GM20431 (cell line): ENCODE measurements around the gene ZNF20.

ENCODE experiments used
- in situ Hi-C: fragments of 300-500 bp; cut with MseI, MboI; formaldehyde crosslinking; loops from one replicate; pipeline ENCODE4 v1.15.0; 2020; ENCODE audit warnings: low sequenced_read_pairs; ENCODE audit not compliant: unreplicated experiment

The ZNF20 gene

GRCh38 chr19:12139885-12140544 lies at the start of gene ZNF20:
Gene ZNF20 (minus strand): TSS chr19:12140350. CDS start chr19:12140182, 168 bp downstream.
- in situ Hi-C loops: no loop called here

- in situ Hi-C loops: no loop called here
These were observed 47.5 kb upstream of the ZNF20 start for GRCh38 chr19:12187625-12188024.

GRCh38 chr19:12180377-12180776 lies 40.2 kb upstream of the ZNF20 start:
- in situ Hi-C loops: no loop called here

DNA sequence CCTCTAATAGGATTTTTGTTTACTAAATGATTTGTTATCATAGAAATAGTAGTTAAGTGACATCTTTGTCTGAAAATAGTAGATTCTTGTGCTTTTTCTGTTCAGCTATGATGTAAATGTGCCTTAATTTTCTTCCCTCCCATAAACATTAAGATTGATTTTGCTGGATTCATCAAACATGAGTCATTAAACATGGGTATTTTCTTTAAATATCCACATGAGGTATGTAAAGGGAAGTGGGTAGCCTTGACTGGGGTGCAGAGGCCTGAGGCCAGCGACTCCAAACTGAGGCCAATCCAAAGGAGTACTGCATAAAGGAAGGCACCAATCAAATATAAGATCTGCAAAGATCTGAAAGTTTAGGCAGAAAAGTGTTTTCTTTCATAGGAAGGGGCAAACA lies 26.5 kb upstream of the ZNF20 start:
- in situ Hi-C loops: no loop called here

- in situ Hi-C loops: no loop called here
These were observed 23.7 kb upstream of the ZNF20 start for GRCh38 chr19:12163826-12164225.

GRCh38 chr19:12162882-12163806 lies 23.0 kb upstream of the ZNF20 start, which contains the start of gene ZNF136:
Gene ZNF136 (plus strand): TSS chr19:12163096. CDS start chr19:12163204, 108 bp downstream.
- in situ Hi-C loops: no loop called here

GRCh38 chr19:12162513-12162881 lies 22.3 kb upstream of the ZNF20 start:
- in situ Hi-C loops: no loop called here

GRCh38 chr19:12159773-12160414 lies 19.7 kb upstream of the ZNF20 start:
- in situ Hi-C loops: no loop called here

- in situ Hi-C loops: no loop called here
These were observed 16.3 kb upstream of the ZNF20 start, which contains the start of gene ZNF625 for GRCh38 chr19:12156223-12157058. Gene ZNF625 (minus strand): TSS chr19:12156734. CDS start chr19:12156558, 176 bp downstream.

- in situ Hi-C loops: no loop called here
These were observed 15.2 kb upstream of the ZNF20 start for GRCh38 chr19:12155324-12155860.

DNA sequence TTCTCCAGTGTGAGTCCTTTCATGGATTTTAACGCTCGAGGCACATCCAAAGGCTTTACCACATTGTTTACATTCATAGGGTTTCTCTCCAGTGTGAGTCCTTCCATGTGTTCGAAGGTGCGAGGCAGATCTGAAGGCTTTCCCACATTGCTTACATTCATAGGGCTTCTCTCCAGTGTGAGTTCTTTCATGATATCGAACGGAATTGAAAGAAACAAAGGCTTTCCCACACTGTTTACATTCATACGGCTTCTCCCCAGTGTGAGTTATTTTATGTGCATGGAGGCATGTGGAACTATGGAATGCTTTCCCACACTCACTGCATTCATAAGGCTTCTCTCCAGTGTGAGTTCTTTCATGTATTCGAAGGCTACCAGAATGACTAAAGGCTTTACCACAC lies 5.2 kb upstream of the ZNF20 start:
- in situ Hi-C loops: no loop called here

DNA sequence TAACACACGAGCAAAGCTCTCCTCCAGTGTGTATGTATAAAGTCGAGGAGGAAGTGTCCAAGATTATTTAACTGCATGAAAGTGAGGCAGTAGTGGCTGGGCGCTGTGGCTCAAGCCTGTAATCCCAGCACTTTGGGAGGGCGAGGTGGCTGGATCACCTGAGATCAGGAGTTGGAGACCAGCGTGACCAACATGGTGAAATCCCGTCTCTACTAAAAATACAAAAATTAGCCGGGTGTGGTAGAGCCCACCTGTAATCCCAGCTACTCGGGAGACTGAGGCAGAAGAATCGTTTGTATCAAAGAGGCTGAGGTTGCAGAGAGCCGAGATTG lies 1.2 kb upstream of the ZNF20 start:
- in situ Hi-C loops: no loop called here

DNA sequence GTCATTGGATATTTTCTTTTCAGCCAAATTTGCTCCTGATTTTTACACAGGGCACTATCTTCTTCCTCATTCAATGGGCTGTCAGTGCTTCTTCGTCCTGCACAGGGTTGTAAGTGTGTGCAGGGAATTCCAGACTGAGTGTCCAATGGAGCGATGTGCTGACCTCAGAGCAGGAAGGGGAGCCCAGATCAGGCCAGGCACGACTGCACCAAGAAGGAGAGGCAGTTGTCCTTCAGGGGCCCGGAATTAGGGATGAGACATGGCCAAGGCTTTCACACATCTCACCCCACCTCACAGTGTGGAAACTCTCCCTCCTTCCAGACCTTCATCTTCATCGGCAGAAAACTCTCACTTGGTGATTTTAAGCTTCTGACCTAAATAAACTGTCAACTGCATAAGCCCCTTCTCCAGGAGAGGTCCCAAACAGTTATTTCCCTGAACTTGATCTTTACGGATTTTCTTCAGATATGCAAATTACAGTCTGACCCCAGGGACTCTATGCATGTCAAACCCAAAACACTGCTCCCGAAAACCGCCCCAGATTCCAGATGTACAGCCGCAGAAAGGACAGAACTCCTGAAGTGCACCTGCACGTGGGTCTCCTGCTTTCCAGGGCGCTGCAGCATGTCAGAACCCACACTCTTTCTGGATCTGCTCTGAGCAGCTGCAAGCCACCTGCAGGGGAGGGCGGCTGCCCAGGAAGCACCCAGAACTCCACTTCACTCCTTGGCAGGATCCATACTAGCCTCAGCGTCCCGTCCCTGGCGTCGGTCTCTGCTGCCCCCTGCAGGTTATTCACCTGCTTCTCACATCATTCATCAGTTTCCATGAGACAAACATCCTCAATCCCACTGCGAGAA lies 625 bp upstream of the ZNF20 start:
- in situ Hi-C loops: no loop called here

GRCh38 chr19:12139269-12139668 lies 881 bp downstream of the ZNF20 start:
- in situ Hi-C loops: no loop called here

DNA sequence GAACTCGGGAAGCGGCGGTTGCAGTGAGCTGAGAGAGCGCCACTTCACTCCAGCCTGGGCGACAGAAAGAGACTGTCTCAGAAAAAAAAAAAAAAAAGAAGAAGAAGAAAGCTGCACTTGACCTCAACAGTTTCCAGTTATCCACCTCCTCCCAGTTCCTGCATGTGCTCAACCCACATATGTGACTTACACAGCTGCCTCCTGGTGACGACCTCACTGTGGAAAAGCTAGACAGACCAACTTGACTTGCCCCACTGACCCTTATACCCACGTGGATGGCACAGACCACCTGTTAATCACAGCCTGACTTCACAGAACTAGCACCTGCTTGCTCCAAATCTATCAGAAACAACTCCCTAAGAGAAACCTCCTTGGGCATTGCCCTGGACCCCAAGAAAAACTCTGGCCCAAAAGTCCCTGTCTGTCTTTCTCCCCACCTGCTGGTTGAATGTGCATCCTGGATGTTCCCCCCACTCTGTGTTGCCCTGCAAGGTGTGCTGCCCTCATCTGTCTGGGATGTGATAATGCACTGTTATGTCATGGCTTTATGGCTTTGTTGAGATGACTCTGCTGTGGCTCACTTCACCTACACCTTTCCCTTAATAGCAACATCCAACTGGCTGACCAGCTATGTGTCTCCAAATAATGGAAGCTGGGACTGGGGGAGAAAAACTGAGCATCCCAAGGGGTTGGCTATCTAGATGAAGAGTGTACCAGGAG lies 2.8 kb downstream of the ZNF20 start:
- in situ Hi-C loops: no loop called here

GRCh38 chr19:12133069-12133468 lies 7.1 kb downstream of the ZNF20 start:
- in situ Hi-C loops: no loop called here

DNA sequence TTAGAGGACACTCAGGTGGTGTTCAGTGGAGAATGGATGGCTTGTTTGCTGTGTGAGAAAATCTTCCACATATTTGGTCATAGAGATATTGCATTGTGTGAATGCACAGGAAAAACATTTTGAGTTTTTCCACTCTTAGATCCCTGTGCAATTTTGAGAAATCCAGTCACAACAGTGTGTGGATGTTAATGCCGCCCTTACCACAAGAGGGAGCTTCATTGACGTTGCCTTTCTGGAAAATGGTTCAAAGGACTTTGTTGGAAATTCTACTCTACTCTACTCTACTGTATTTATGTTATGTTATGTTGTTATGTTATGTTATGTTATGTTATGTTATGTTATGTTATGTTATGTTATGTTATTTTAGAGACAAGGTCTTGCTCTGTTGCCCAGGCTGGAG lies 13.4 kb downstream of the ZNF20 start:
- in situ Hi-C loops: no loop called here
